HG02642 (cell line): Measurements from ENCODE around the gene SLC22A15.
"Not testable (repeated sequence)": the region's sequence is repeated elsewhere in the genome, so short reads cannot be mapped to it uniquely, and the experiment has no call there.

Experiments used
- ATAC-seq: cut with Tn5 transposase; IDR thresholded peaks from one replicate; pipeline ENCODE4 v1.9.1; 2021; ENCODE audit warnings: mild to moderate bottlenecking; ENCODE audit not compliant: unreplicated experiment, poor library complexity

SLC22A15 gene

GRCh38 chr1:116024626-116025025 is 48.3 kb downstream of the SLC22A15 start:
- no peak for ATAC-seq

GRCh38 chr1:116026631-116027030 is 50.3 kb downstream of the SLC22A15 start:
- no peak for ATAC-seq

- no peak for ATAC-seq
These were observed 55.1 kb downstream of the SLC22A15 start for GRCh38 chr1:116031302-116031835.

- ATAC-seq = no peak
These were observed 57.0 kb downstream of the SLC22A15 start for GRCh38 chr1:116033322-116033721.

- no peak for ATAC-seq
These were observed 59.9 kb downstream of the SLC22A15 start for GRCh38 chr1:116036255-116036654.

- ATAC-seq = no peak
These were observed 62.4 kb downstream of the SLC22A15 start for GRCh38 chr1:116038679-116039078.

- no peak for ATAC-seq
These were observed 67.8 kb downstream of the SLC22A15 start for GRCh38 chr1:116044071-116044470.

GRCh38 chr1:116046933-116047332 is 70.6 kb downstream of the SLC22A15 start:
- ATAC-seq = not testable (repeated sequence)

- not testable (repeated sequence) for ATAC-seq
These were observed 75.6 kb downstream of the SLC22A15 start for GRCh38 chr1:116051896-116052295.

- ATAC-seq = no peak
These were observed 85.9 kb downstream of the SLC22A15 start for GRCh38 chr1:116062201-116062600.

- ATAC-seq = no peak
These were observed 88.3 kb downstream of the SLC22A15 start for GRCh38 chr1:116064616-116065015.

GRCh38 chr1:116066868-116067565 is 90.7 kb downstream of the SLC22A15 start:
- ATAC-seq = no peak

- ATAC-seq = no peak
These were observed 91.2 kb downstream of the SLC22A15 start for GRCh38 chr1:116067566-116067890.

GRCh38 chr1:116075575-116075974 is 99.3 kb downstream of the SLC22A15 start:
- no peak for ATAC-seq

GRCh38 chr1:116075990-116076389 is 99.7 kb downstream of the SLC22A15 start:
- ATAC-seq = no peak

GRCh38 chr1:116076831-116077230 is 100.5 kb downstream of the SLC22A15 start:
- ATAC-seq = no peak

GRCh38 chr1:116078699-116079223 is 102.4 kb downstream of the SLC22A15 start:
- ATAC-seq = no peak

GRCh38 chr1:116087628-116088027 is 111.3 kb downstream of the SLC22A15 start:
- no peak for ATAC-seq

- no peak for ATAC-seq
These were observed 113.6 kb downstream of the SLC22A15 start for GRCh38 chr1:116089870-116090269.

GRCh38 chr1:116091083-116091482 is 114.8 kb downstream of the SLC22A15 start:
- ATAC-seq = no peak

- no peak for ATAC-seq
These were observed 116.6 kb downstream of the SLC22A15 start for GRCh38 chr1:116092752-116093489.
